Muscle of leg (tissue), 11 donors: ENCODE data around the gene KCNIP4. TPM values are rescaled to one million over a fixed set of nuclear protein-coding genes. Genes with fewer than 3 reads are reported as not detected.

Experiments
- DNase-seq: peaks from one replicate; pipeline ENCODE4 v3.0.0; 2013
- H3K27ac ChIP-seq: one replicate; pipeline ENCODE4 v1.5.1; 2013; ENCODE audit warnings: mild to moderate bottlenecking, low read length, control low read depth
- H3K27me3 ChIP-seq: one replicate; pipeline ENCODE4 v1.6.1; 2013; ENCODE audit warnings: low read length; ENCODE audit not compliant: control insufficient read depth, insufficient read depth
- H3K36me3 ChIP-seq: one replicate; pipeline ENCODE4 v1.6.1; 2013; ENCODE audit warnings: low read length; ENCODE audit not compliant: control insufficient read depth, insufficient read depth
- H3K4me1 ChIP-seq: one replicate; pipeline ENCODE4 v1.6.1; 2013; ENCODE audit warnings: low read length; ENCODE audit not compliant: control insufficient read depth, insufficient read depth
- H3K4me3 ChIP-seq: one replicate; pipeline ENCODE4 v1.5.1; 2013; ENCODE audit warnings: low read length, control low read depth
- H3K9me3 ChIP-seq: replicated peaks from 2 replicates; pipeline ENCODE4 v1.6.1; 2013; ENCODE audit warnings: low read depth, low read length; ENCODE audit not compliant: control insufficient read depth
- WGBS: methylation state at CpG from one replicate; pipeline ENCODE4 v1.1.5; 2013; ENCODE audit warnings: missing lambda C conversion rate; ENCODE audit not compliant: insufficient coverage; 5-methylcytosine and 5-hydroxymethylcytosine counted together
- polyA plus RNA-seq, 8 donors: library from polyadenylated mRNA; unstranded; fragments of 120-200 nt; gene quantifications; one replicate each; pipeline versions ENCODE4 v1.2.1 to v1.2.3, GENCODE V29; 2013; ENCODE audit warnings: inconsistent platforms in 1 of 8, low replicate concordance in 1 of 8; ENCODE audit not compliant: insufficient read length in 8 of 8, insufficient read depth in 1 of 8
- total RNA-seq: library from RNA; stranded (reverse); fragments of 120-200 nt; gene quantifications from one replicate; pipeline ENCODE4 v1.2.4, GENCODE V29; 2013

KCNIP4 gene
- total and polyA plus RNA-seq, 9 donors, result 0.44 to 2.8 (median 1.6) TPM

- DNase-seq, result no peak
- H3K36me3 ChIP-seq, result no peaks in the 10 kb centered on the region
- no peaks in the 10 kb centered on the region for H3K27me3 ChIP-seq
- no peak overlapping the region for H3K27ac ChIP-seq
- H3K9me3 ChIP-seq, result no peaks in the 10 kb centered on the region
- no CpG with 5 or more reads among the region's 4 CpGs for WGBS
- H3K4me1 ChIP-seq, result peaks cover 8% of the 10 kb centered on the region
- H3K4me3 ChIP-seq, result no peak overlapping the region
Measured at GRCh38 chr4:20698820-20699219, 1249.8 kb downstream of the KCNIP4 start.

GRCh38 chr4:20698382-20698781, 1250.2 kb downstream of the KCNIP4 start:
- H3K9me3 ChIP-seq, result no peaks in the 10 kb centered on the region
- H3K27ac ChIP-seq, result no peak overlapping the region
- H3K36me3 ChIP-seq, result no peaks in the 10 kb centered on the region
- H3K4me1 ChIP-seq, result peaks cover 8% of the 10 kb centered on the region
- DNase-seq, result no peak
- H3K27me3 ChIP-seq, result no peaks in the 10 kb centered on the region
- no peak overlapping the region for H3K4me3 ChIP-seq
- WGBS, result 84% methylated on average over 2 of the region's 4 CpGs

- H3K9me3 ChIP-seq, result no peaks in the 10 kb centered on the region
- DNase-seq, result no peak
- H3K4me1 ChIP-seq, result peaks cover 8% of the 10 kb centered on the region
- H3K4me3 ChIP-seq, result no peak overlapping the region
- H3K27ac ChIP-seq, result no peak overlapping the region
- H3K27me3 ChIP-seq, result no peaks in the 10 kb centered on the region
- H3K36me3 ChIP-seq, result no peaks in the 10 kb centered on the region
- WGBS, result no CpG with 5 or more reads among the region's 1 CpG
Measured at GRCh38 chr4:20696815-20697214, 1251.8 kb downstream of the KCNIP4 start.

GRCh38 chr4:20687864-20688263, 1260.7 kb downstream of the KCNIP4 start:
- H3K4me3 ChIP-seq, result no peak overlapping the region
- WGBS, result no CpG with 5 or more reads among the region's 3 CpGs
- H3K4me1 ChIP-seq, result no peaks in the 10 kb centered on the region
- DNase-seq, result no peak
- H3K36me3 ChIP-seq, result no peaks in the 10 kb centered on the region
- peaks cover 2% of the 10 kb centered on the region for H3K27me3 ChIP-seq
- H3K9me3 ChIP-seq, result no peaks in the 10 kb centered on the region
- H3K27ac ChIP-seq, result no peak overlapping the region

GRCh38 chr4:20684852-20685763, 1263.5 kb downstream of the KCNIP4 start:
- Histone ChIP-seq H3K4me1 (no peaks in the 10 kb centered on the region), H3K9me3 (no peaks in the 10 kb centered on the region), H3K27ac (no peak overlapping the region), H3K27me3 (no peaks in the 10 kb centered on the region), H3K36me3 (no peaks in the 10 kb centered on the region), H3K4me3 (no peak overlapping the region)
- DNase-seq, result peak; percentile 51
- WGBS, result 0% methylated on average over 1 of the region's 6 CpGs

GRCh38 chr4:20683766-20684165, 1264.8 kb downstream of the KCNIP4 start:
- no peak overlapping the region for H3K4me3 ChIP-seq
- WGBS, result no CpG with 5 or more reads among the region's 3 CpGs
- H3K27me3 ChIP-seq, result no peaks in the 10 kb centered on the region
- H3K27ac ChIP-seq, result no peak overlapping the region
- H3K36me3 ChIP-seq, result no peaks in the 10 kb centered on the region
- H3K4me1 ChIP-seq, result no peaks in the 10 kb centered on the region
- DNase-seq, result no peak
- no peaks in the 10 kb centered on the region for H3K9me3 ChIP-seq

GRCh38 chr4:20682853-20683252, 1265.7 kb downstream of the KCNIP4 start:
- H3K9me3 ChIP-seq, result no peaks in the 10 kb centered on the region
- no peaks in the 10 kb centered on the region for H3K36me3 ChIP-seq
- WGBS, result 49% methylated on average over 3 of the region's 3 CpGs
- H3K27me3 ChIP-seq, result no peaks in the 10 kb centered on the region
- no peak overlapping the region for H3K27ac ChIP-seq
- H3K4me1 ChIP-seq, result no peaks in the 10 kb centered on the region
- DNase-seq, result no peak
- H3K4me3 ChIP-seq, result no peak overlapping the region

- H3K27ac ChIP-seq, result no peak overlapping the region
- no peaks in the 10 kb centered on the region for H3K36me3 ChIP-seq
- DNase-seq, result no peak
- no peaks in the 10 kb centered on the region for H3K4me1 ChIP-seq
- no peaks in the 10 kb centered on the region for H3K27me3 ChIP-seq
- no CpG with 5 or more reads among the region's 1 CpG for WGBS
- no peaks in the 10 kb centered on the region for H3K9me3 ChIP-seq
- no peak overlapping the region for H3K4me3 ChIP-seq
Measured at GRCh38 chr4:20681271-20681670, 1267.3 kb downstream of the KCNIP4 start.

GRCh38 chr4:20680736-20681135, 1267.8 kb downstream of the KCNIP4 start:
- Histone ChIP-seq H3K4me1 (no peaks in the 10 kb centered on the region), H3K27ac (no peak overlapping the region), H3K27me3 (no peaks in the 10 kb centered on the region), H3K9me3 (no peaks in the 10 kb centered on the region), H3K4me3 (no peak overlapping the region), H3K36me3 (no peaks in the 10 kb centered on the region)
- peak; percentile 13 for DNase-seq
- WGBS, result 60% methylated on average over 1 of the region's 1 CpG

GRCh38 chr4:20679951-20680350, 1268.6 kb downstream of the KCNIP4 start:
- Histone ChIP-seq H3K27ac (no peak overlapping the region), H3K4me3 (no peak overlapping the region), H3K9me3 (no peaks in the 10 kb centered on the region), H3K4me1 (no peaks in the 10 kb centered on the region), H3K27me3 (no peaks in the 10 kb centered on the region), H3K36me3 (no peaks in the 10 kb centered on the region)
- no peak for DNase-seq
- no CpG with 5 or more reads among the region's 1 CpG for WGBS
